ENCODE data around the gene METTL14.

- no peak for TF ChIP-seq CTCF (IDR thresholded peaks at IDR 0.05)
- no peak for TF ChIP-seq POLR2A (IDR thresholded peaks at IDR 0.05)
These were observed 71.8 kb downstream of the METTL14 start for GRCh38 chr4:118756958-118757357.
